SK-N-SH (cell line): ENCODE measurements around the gene GARIN1A. TPM values are rescaled to one million over a fixed set of nuclear protein-coding genes. Genes with fewer than 3 reads are reported as not detected.

ENCODE experiments used
- CTCF ChIA-PET: fragments of 300-600, 350-600 bp; formaldehyde crosslinking; extraction: SDS; loops from one replicate; lab custom pipeline; 2021; lab: Yijun Ruan, JAX
- POLR2A ChIA-PET: fragments of 350-600 bp; sonication (Branson Sonifier 250); formaldehyde crosslinking; extraction: SDS; loops from one replicate; lab custom pipeline; 2020; ENCODE audit warnings: antibody characterized with exemption, inconsistent platforms; lab: Yijun Ruan, JAX
- DNase-seq: peaks from one replicate; pipeline ENCODE4 v3.0.0; 2012
- H2AFZ ChIP-seq: fragments of 200-600 bp; sonication (generic); 2 replicates; pipeline ENCODE4 v1.8.1; 2016; ENCODE audit warnings: antibody characterized with exemption, mild to moderate bottlenecking, low read depth
- H3F3A ChIP-seq: fragments of 200-600 bp; sonication (generic); replicated peaks from 2 replicates; pipeline ENCODE3; 2016; ENCODE audit warnings: antibody characterized with exemption, mild to moderate bottlenecking; ENCODE audit not compliant: insufficient read depth
- H3K27ac ChIP-seq, 2 experiments: fragments of 200-500 bp in 1 of 2; fragments of 200-600 bp in 1 of 2; sonication (Bioruptor generic) in 1 of 2; sonication (generic), shearing (Covaris generic) in 1 of 2; 2 replicates each; pipeline versions ENCODE4 v1.5.1 to v1.6.1; 2014 to 2016; ENCODE audit warnings: low read depth in 2 of 2, inconsistent platforms in 1 of 2, low read length in 1 of 2, mild to moderate bottlenecking in 1 of 2, mixed read lengths in 1 of 2
- H3K27me3 ChIP-seq: fragments of 200-600 bp; sonication (generic), shearing (Covaris generic); 2 replicates; pipeline ENCODE4 v1.6.1; 2016; ENCODE audit warnings: mixed run types; ENCODE audit not compliant: insufficient read depth
- H3K36me3 ChIP-seq, 2 experiments: fragments of 200-500 bp in 1 of 2; fragments of 200-600 bp in 1 of 2; sonication (Bioruptor generic) in 1 of 2; sonication (generic) in 1 of 2; replicated peaks in 1 of 2; 2 replicates each; pipeline versions ENCODE3 to v1.5.1; 2014 to 2016; ENCODE audit warnings: low read length in 1 of 2, mild to moderate bottlenecking in 1 of 2; ENCODE audit not compliant: insufficient read depth in 2 of 2, control insufficient read depth in 1 of 2
- H3K4me1 ChIP-seq, 2 experiments: fragments of 200-500 bp in 1 of 2; fragments of 200-600 bp in 1 of 2; sonication (Bioruptor generic) in 1 of 2; sonication (generic), shearing (Covaris generic) in 1 of 2; 2 replicates each; pipeline versions ENCODE4 v1.5.1 to v1.6.1; 2014 to 2016; ENCODE audit warnings: low read depth in 1 of 2, low read length in 1 of 2, mixed run types in 1 of 2; ENCODE audit not compliant: insufficient read depth in 2 of 2, control insufficient read depth in 1 of 2
- H3K4me2 ChIP-seq: fragments of 200-600 bp; sonication (generic), shearing (Covaris generic); 2 replicates; pipeline ENCODE4 v1.6.1; 2017; ENCODE audit warnings: mixed run types
- H3K4me3 ChIP-seq, 2 experiments: fragments of 200-500 bp in 1 of 2; fragments of 200-600 bp in 1 of 2; sonication (Bioruptor generic) in 1 of 2; sonication (generic), shearing (Covaris generic) in 1 of 2; 2 replicates each; pipeline versions ENCODE4 v1.5.1 to v1.8.1; 2014 to 2016; ENCODE audit warnings: low read depth in 2 of 2, inconsistent platforms in 1 of 2, low read length in 1 of 2, mild to moderate bottlenecking in 1 of 2, mixed read lengths in 1 of 2, moderate library complexity in 1 of 2
- H3K79me2 ChIP-seq: fragments of 200-600 bp; sonication (generic); 2 replicates; pipeline ENCODE4 v1.8.1; 2017; ENCODE audit warnings: mild to moderate bottlenecking; ENCODE audit not compliant: insufficient read depth
- H3K9ac ChIP-seq: fragments of 200-600 bp; sonication (generic); 2 replicates; pipeline ENCODE4 v1.6.1; 2017; ENCODE audit warnings: mixed run types
- H3K9me2 ChIP-seq: fragments of 200-600 bp; sonication (generic); 2 replicates; pipeline ENCODE4 v1.6.1; 2017; ENCODE audit warnings: mixed run types
- H3K9me3 ChIP-seq: fragments of 200-600 bp; sonication (generic); 2 replicates; pipeline ENCODE4 v1.6.1; 2017; ENCODE audit warnings: mixed run types, mild to moderate bottlenecking, moderate library complexity
- H4K20me1 ChIP-seq: fragments of 200-600 bp; sonication (generic); 2 replicates; pipeline ENCODE4 v1.6.1; 2017; ENCODE audit warnings: mild to moderate bottlenecking, mixed run types; ENCODE audit not compliant: insufficient read depth
- CTCF ChIP-seq: fragments of 200-600 bp; sonication (generic); IDR thresholded peaks from 2 replicates; pipeline ENCODE4 v1.6.1; 2017; ENCODE audit warnings: antibody characterized with exemption, mild to moderate bottlenecking, moderate library complexity
- ELF1 ChIP-seq: IDR thresholded peaks from 2 replicates; pipeline ENCODE4 v1.4.0; 2012
- EP300 ChIP-seq, 2 experiments: IDR thresholded peaks; 2 replicates each; pipeline versions ENCODE4 v1.4.0 to v1.6.1; 2012; ENCODE audit warnings: borderline replicate concordance in 1 of 2, low read depth in 1 of 2, low read length in 1 of 2
- FOSL2 ChIP-seq: IDR thresholded peaks from 2 replicates; pipeline ENCODE4 v1.4.0; 2012; ENCODE audit warnings: low read depth, mild to moderate bottlenecking, moderate library complexity, borderline replicate concordance
- FOXM1 ChIP-seq: IDR thresholded peaks from 2 replicates; pipeline ENCODE4 v1.4.0; 2012; ENCODE audit warnings: low read depth, mild to moderate bottlenecking
- GATA2 ChIP-seq: sonication (generic); formaldehyde crosslinking; IDR thresholded peaks from 2 replicates; pipeline ENCODE4 v1.5.0; 2020; ENCODE audit warnings: mild to moderate bottlenecking, missing genetic modification reagents
- IRF3 ChIP-seq: fragments of 150-350 bp; IDR thresholded peaks from 2 replicates; pipeline ENCODE4 v1.6.1; 2016; ENCODE audit warnings: mild to moderate bottlenecking, low read depth, low read length
- JUND ChIP-seq: IDR thresholded peaks from 2 replicates; pipeline ENCODE4 v1.4.0; 2012
- MXI1 ChIP-seq: IDR thresholded peaks from 2 replicates; pipeline ENCODE4 v1.6.1; 2012; ENCODE audit warnings: mild to moderate bottlenecking, low read depth, low read length, improper control_type of control experiment
- PBX3 ChIP-seq: IDR thresholded peaks from 2 replicates; pipeline ENCODE4; 2012
- POLR2AphosphoS5 ChIP-seq: IDR thresholded peaks from 2 replicates; pipeline ENCODE4 v1.6.1; 2012; ENCODE audit warnings: low read depth, low read length
- RAD21 ChIP-seq: IDR thresholded peaks from 2 replicates; pipeline ENCODE4 v1.6.1; 2012; ENCODE audit warnings: mild to moderate bottlenecking, low read length
- RCOR1 ChIP-seq: fragments of 150-350 bp; IDR thresholded peaks from 2 replicates; pipeline ENCODE4 v1.6.1; 2017; ENCODE audit warnings: antibody characterized with exemption, low read length
- REST ChIP-seq: IDR thresholded peaks from 2 replicates; pipeline ENCODE4 v1.6.1; 2012; ENCODE audit warnings: mild to moderate bottlenecking, low read depth, low read length, moderate library complexity
- RFX5 ChIP-seq: IDR thresholded peaks from 2 replicates; pipeline ENCODE4 v1.6.1; 2012; ENCODE audit warnings: mild to moderate bottlenecking, improper control_type of control experiment, low read length
- SIN3A ChIP-seq: IDR thresholded peaks from 2 replicates; pipeline ENCODE4 v1.6.1; 2012; ENCODE audit warnings: low read depth, mild to moderate bottlenecking, low read length, moderate library complexity, borderline replicate concordance
- SMC3 ChIP-seq: IDR thresholded peaks from 2 replicates; pipeline ENCODE4 v1.6.1; 2012; ENCODE audit warnings: low read depth, low read length, improper control_type of control experiment
- TCF12 ChIP-seq: IDR thresholded peaks from 2 replicates; pipeline ENCODE4 v1.4.0; 2012
- TEAD4 ChIP-seq: IDR thresholded peaks from 2 replicates; pipeline ENCODE4 v1.4.0; 2012; ENCODE audit warnings: mild to moderate bottlenecking, borderline replicate concordance; ENCODE audit not compliant: insufficient read depth
- USF1 ChIP-seq: IDR thresholded peaks from 2 replicates; pipeline ENCODE4 v1.4.0; 2012; ENCODE audit warnings: low read depth, borderline replicate concordance
- YY1 ChIP-seq: IDR thresholded peaks from 2 replicates; pipeline ENCODE4 v1.4.0; 2012; ENCODE audit warnings: low read depth, mild to moderate bottlenecking
- WGBS: methylation state at CpG from one replicate; pipeline ENCODE4 v1.1.6; 2017; ENCODE audit warnings: low lambda C conversion rate; 5-methylcytosine and 5-hydroxymethylcytosine counted together
- polyA plus RNA-seq, 3 experiments: library from polyadenylated mRNA; depleted of rRNA; stranded (reverse); fragments of >200 nt; gene quantifications; 2 replicates each; pipeline ENCODE4 v1.2.3, GENCODE V29; 2012

The GARIN1A gene
- polyA plus RNA-seq, 1 of the 3 experiments (the other 2 are of a cell fraction) = 1.2 TPM

GRCh38 chr7:128666200-128666599 is 5.9 kb upstream of the GARIN1A start:
- no peaks in the 10 kb centered on the region for H3K9me2 ChIP-seq
- H4K20me1 ChIP-seq = no peaks in the 10 kb centered on the region
- ChIA-PET POLR2A (interaction anchor here (0.8 kb wide), 1 partner anchor 72 kb away, joined by 3 read pairs; the partner anchor contains the start of gene CALU), CTCF (interaction anchor here (1.2 to 2.0 kb wide), 7 partner anchors 9 to 251 kb away, joined by 3 to 7 read pairs (median 4); no protein-coding TSS in a partner anchor)
- H3K36me3 ChIP-seq = peaks cover 0 to 25% of the 10 kb centered on the region in 2 experiments
- H3F3A ChIP-seq = peaks cover 29% of the 10 kb centered on the region
- no peaks in the 10 kb centered on the region for H3K79me2 ChIP-seq
- peaks cover 4% of the 10 kb centered on the region in 2 experiments; a peak in 2 of 4 replicates for H3K4me1 ChIP-seq
- no peak overlapping the region for H2AFZ ChIP-seq
- TF ChIP-seq GATA2 (CRISPR knock-in tag) (no peak), RAD21 (peak; percentile 22), REST (no peak), EP300 (IDR thresholded peaks at IDR 0.05; ENCODE audit: borderline replicate concordance in 1 of 2, low read depth in 1 of 2, low read length in 1 of 2) (no peak), RCOR1 (no peak), FOXM1 (no peak), PBX3 (no peak), TEAD4 (no peak), JUND (no peak), SMC3 (peak; percentile 13; the same call in 1 of the 2 replicates), YY1 (no peak), MXI1 (no peak), FOSL2 (no peak), CTCF (peak; percentile 55), USF1 (no peak), SIN3A (no peak), TCF12 (no peak), POLR2AphosphoS5 (no peak), IRF3 (no peak), RFX5 (no peak), ELF1 (no peak)
- TF ChIP-seq, all 33 proteins: peak for 3
- no peak overlapping the region for H3K4me2 ChIP-seq
- H3K27me3 ChIP-seq = no peaks in the 10 kb centered on the region
- no peak for DNase-seq
- H3K9me3 ChIP-seq = peaks cover 7% of the 10 kb centered on the region
- H3K9ac ChIP-seq = no peak overlapping the region
- no peak overlapping the region for H3K27ac ChIP-seq
- H3K4me3 ChIP-seq = no peak overlapping the region
- WGBS = 91% methylated on average over 8 of the region's 8 CpGs
